GM21367 (cell line): Measurements from ENCODE around the gene ZNF646.
"Not testable (repeated sequence)": the region's sequence is repeated elsewhere in the genome, so short reads cannot be mapped to it uniquely, and the experiment has no call there.

Source experiments
- ATAC-seq: cut with Tn5 transposase; IDR thresholded peaks from one replicate; pipeline ENCODE4 v1.9.1; 2021; ENCODE audit not compliant: unreplicated experiment

ZNF646 gene

DNA sequence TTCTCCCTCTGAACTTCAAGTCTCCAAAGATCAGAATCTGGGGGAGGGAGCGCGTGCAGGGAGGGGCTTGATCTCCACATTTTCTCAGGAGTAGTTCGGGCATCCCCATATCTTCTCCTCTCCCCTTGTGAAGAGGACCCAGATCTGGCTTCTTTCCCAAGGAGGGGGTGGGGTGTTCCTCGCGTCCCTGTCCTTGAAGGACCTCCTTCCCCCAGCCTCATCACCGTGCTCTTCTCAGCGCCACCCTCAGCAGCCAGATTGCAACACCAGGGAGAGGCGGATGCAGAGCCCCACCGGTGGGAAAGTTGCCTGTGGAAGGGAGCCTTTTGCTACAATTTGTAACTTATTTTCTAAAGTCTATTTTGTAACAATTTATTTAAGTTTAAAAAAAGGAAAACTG lies 8.9 kb downstream of the ZNF646 start:
- ATAC-seq = no peak

GRCh38 chr16:31083556-31083955 lies 9.3 kb downstream of the ZNF646 start:
- no peak for ATAC-seq

DNA sequence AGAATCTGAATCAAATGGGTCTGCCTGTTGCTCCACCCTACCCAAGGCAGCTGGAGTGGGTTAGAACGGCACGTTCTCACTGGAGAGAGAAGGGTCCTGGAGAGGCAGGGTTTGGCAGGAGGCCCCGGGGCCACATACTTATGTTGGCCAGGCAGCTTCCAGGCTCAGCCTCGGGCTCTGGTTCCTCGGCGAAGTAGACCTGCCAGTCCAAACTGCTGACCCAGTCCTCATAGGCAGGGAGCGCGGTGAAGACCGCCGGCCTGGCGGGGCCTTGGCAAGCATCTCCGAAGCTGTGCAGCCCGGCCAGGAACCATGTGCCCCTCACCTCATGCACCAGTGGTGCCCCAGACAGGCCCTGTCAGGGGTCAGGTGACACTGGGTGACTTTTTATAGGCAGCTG lies 9.8 kb downstream of the ZNF646 start:
- no peak for ATAC-seq

GRCh38 chr16:31084584-31085302 lies 10.5 kb downstream of the ZNF646 start:
- no peak for ATAC-seq

DNA sequence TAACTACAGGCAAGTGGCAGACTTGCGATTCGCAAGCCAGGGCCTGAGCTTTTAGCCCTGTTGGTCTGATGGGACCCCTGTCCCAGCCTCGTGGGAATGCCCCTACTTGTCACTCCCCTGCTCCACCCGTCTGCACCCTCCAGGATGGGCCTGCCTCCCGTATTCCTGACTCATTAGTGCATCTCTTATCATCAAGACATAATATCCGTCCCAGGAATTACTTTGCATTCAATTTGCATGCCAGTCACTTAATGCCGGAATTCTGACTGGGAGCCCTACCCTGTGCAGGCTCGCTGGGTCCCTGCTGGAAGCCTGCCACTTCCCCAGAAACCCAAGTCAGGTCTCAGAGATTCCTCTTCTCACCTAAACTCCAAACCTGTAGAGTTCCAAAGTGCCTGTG lies 11.2 kb downstream of the ZNF646 start:
- ATAC-seq = no peak

- no peak for ATAC-seq
Measured at GRCh38 chr16:31085873-31086628, 11.8 kb downstream of the ZNF646 start.

DNA sequence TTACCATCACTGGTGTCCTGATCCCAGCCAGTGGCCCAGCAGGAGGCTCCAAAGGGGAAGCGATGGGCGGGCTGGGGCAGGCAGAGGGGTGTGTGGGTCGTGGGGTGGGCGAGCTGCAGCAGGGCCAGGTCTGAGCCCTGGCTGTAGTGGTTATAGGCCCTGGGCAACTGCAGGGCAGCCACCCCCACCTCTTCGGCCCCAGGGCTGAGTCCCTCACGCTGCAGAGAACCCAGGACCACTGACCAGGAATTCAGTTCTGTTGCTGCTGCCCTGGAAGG lies 12.3 kb downstream of the ZNF646 start:
- ATAC-seq = no peak

DNA sequence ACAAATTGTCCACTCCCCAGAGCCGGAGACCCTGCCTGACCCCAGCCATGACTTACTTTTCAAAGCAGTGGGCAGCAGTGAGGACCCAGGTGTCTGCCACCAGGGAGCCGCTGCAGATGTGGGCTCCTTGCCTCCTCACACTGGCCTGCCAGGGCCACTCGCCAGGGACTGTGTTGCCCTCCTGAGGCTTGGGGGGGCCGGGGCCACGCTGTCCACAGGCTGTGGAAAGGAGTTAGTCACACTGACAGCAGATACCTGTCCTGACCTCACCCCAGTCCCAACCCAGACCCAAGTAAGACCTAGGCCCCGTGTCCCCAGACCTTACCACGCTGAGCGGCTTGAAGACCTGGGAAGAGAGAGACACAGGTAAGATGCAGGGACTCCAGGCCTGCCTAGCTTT lies 13.3 kb downstream of the ZNF646 start:
- no peak for ATAC-seq

DNA sequence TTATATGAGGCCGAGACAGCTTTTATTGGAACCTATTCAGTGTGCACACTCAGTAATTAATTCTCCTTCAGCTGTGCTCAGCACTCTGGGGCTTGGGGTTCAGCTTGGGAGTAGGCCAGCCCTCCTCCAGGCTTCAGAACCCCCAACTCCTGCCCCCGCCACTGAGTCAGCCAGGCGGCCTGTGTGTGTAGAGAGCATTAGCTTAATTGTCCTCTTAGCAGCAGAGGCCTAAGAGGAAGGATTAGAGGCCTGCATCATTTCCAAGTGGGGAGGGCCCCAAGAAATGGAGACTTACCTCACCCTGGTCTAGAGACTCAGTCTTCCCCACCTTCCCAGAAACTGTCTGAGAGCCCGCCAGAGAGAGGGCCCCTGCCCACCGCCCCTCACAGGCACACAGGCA lies 13.7 kb downstream of the ZNF646 start:
- ATAC-seq = no peak

DNA sequence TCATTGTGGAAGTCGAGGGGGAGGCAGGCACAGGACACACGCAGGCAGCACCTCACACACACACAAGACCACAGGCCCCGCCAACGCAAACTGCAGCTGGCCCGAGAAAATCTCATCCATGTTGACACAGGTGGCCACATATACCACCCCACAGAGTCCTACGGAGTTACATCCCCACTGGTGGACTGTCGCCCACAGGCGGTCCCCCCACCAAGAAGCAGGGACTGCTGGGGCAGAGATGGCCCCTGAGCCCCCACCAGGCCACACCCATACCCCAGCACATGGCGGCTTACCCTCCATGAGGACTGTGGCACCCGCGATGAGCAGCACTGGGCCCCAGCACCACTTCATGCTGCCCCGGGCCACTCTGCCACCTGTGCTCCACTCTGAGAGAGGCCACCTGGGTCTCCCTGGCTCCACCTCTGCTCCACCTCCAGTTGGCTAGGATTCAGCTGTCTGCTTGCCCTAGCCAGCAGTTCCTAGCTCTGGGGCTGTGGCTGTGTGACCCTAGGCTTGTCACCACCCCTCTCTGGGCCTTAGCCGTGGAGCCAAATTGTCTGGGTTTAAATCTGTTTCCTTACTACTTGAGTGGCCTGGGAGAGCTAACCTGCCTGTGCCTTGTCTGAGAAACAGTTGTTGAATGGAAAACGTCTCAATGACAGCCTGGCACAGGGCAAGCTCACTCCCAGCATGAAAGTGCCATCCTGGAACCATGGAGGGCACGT lies 14.4 kb downstream of the ZNF646 start, which contains the start of gene PRSS53:
Gene PRSS53, minus strand, starts transcription at position 485 of the 725 bp plus-strand sequence. Its CDS starts 134 bp downstream, at position 351.
- ATAC-seq = no peak

GRCh38 chr16:31089199-31089598 lies 15.0 kb downstream of the ZNF646 start:
- no peak for ATAC-seq

- no peak for ATAC-seq
Measured at GRCh38 chr16:31090540-31090939, 16.3 kb downstream of the ZNF646 start.

DNA sequence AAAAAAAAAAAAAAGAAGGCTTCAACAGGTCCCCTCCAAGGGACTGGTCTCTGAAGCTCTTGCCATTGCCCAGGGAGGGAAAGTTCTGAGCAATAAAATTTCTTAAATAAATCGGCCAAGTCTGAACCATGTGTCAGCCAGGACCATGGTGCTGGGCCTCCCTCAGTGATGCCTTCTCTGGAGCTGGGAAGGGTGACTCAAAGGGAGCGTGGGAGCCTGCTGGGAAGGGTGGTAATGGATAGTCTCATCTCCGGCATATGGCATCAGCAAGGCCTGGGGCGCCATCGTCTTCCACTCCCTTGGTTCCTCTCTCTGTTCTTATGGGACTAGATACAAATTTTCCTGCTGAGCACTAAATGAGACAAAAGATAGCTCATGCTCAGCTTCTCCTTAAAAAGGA lies 18.1 kb downstream of the ZNF646 start:
- ATAC-seq = no peak

DNA sequence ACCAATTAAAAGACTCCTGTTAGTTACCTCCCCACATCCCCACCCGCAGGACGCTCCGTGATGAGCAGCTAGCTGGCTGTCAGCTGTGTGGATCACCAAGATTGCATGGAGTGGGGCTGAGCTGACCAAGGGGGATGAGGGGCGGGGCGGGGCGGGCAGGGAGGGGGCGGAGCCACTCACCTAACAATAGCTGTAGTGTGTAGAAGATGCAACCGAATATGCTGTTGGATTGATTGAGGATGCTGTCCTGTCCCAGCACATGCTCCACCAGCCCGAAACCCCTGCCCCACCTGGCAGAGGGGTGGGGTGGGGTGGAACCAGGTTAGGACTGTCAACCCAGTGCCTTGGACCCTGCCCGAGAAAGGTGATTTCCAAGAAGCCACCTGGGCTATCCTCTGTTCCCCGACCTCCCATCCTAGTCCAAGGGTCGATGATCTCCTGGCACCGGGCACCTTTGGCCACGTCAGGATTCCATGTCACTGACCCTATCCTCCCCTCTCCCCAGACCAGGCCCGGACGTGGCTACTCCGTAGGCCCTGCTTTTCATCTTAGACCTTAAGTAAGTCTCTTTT lies 19.0 kb downstream of the ZNF646 start:
- no peak for ATAC-seq

GRCh38 chr16:31094088-31094423 lies 19.8 kb downstream of the ZNF646 start:
- no peak for ATAC-seq

- peak; percentile 73 for ATAC-seq
Measured at GRCh38 chr16:31094424-31095120, 20.4 kb downstream of the ZNF646 start, which contains the start of gene VKORC1. Gene VKORC1 (minus strand): TSS chr16:31094797. CDS start chr16:31094729, 68 bp downstream.

GRCh38 chr16:31099860-31100638 lies 25.8 kb downstream of the ZNF646 start:
- no peak for ATAC-seq

DNA sequence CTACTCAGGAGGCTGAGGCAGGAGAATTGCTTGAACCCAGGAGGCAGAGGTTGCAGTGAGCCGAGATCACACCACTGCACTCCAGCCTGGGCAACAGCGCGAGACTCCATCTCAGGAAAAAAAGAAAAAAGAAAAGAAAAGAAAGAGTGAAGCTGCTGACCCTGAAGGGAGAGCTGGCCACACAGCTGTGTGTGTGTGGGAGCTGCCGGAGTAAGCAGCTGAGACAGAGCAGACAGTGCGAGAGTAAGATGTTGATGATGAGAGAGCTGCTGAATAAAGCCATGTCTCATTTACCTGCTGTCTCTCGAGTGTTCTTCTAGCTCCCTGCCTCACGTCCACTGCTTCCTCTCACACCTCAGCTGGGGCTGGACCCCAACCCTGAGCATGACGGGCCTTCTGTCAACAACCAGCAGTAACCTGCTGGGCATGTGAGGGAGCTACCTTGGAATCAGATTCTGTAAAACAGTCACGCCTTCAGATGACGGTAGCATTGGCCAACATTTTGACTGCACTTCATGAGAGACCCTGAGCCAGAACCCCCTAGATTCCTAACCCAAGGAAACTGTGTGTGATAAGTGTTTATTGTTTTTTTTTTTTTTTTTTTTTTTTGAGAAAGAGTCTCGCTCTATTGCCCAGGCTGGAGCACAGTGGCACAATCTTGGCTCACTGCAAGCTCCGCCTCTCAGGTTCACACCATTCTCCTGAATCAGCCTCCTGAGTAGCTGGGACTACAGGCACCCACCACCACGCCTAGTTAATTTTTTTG lies 26.8 kb downstream of the ZNF646 start:
- not testable (repeated sequence) for ATAC-seq

DNA sequence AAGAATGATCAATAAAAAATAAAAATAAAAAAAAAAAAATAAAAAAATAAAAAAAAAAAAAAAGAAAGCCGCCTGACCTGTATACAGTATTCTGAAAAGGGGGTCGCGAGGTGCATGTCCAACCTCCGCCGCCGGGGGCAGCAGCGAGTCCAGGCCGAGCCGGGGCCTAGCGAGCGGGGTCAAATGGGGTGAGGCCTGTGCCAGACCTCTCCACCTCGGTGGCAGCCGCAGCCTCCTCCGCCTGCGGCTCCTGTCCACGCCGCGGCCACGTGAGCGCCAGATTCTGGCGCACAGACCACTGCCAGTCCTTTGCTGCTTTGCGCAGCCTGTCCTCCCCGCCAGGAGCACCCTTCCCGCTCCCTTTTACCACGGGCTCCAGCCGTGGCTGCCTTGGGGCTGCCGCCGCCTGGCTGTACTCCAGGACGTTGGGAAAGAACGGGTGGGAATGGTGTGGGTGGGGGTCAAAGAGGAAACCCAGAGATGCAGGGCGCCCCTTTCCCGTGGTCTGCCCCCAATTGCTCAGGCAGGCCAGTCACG lies 31.5 kb downstream of the ZNF646 start:
- no peak for ATAC-seq
